ENCODE data around the gene KRT35. TPM values are rescaled to one million over a fixed set of nuclear protein-coding genes. Genes with fewer than 3 reads are reported as not detected.

Gene KRT35
- total RNA-seq, 1 donor from 2014 or later = not detected

DNA sequence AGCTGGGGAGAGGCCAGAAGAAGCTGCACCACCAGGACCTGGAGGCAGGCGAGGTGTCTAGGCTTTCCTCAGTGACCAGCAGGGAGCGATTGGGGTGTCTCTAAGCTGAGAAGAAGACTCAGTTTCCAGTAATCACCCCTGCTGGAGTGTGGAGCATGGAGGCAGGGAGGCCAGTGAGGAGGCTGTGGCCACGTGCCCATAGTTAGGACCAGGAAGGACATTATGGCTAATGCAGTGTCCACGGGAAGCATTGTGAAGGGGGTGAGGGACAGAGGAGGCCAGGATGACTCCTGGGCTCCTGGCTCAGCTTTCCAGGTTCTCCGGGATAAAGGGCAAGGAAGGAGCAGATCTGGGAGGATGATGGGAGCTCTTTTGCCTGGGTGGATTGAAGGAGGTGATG, 18.8 kb upstream of the KRT35 start:
- no peaks in the 10 kb centered on the region for H3K36me3 ChIP-seq (ENCODE audit: insufficient read depth, low read length)
- no peak overlapping the region for H3K4me3 ChIP-seq (ENCODE audit: insufficient read depth, low read depth, low read length)
- H3K4me2 ChIP-seq (ENCODE audit: low read length) = peak overlapping the region; percentile 36
- H4K20me1 ChIP-seq (ENCODE audit: insufficient read depth, low read length) = no peaks in the 10 kb centered on the region
- peak overlapping the region; percentile 36 for H2AFZ ChIP-seq (ENCODE audit: low read depth, low read length)
- Mint-ChIP-seq H3K27me3 (ENCODE audit: low read depth, unreplicated experiment) (peaks cover 17% of the 10 kb centered on the region), H3K27ac (ENCODE audit: unreplicated experiment) (peak overlapping the region; percentile 47), H3K9me3 (ENCODE audit: unreplicated experiment) (peaks cover 3% of the 10 kb centered on the region), H3K4me1 (ENCODE audit: low read depth, unreplicated experiment) (peaks cover 11% of the 10 kb centered on the region), H3K4me3 (ENCODE audit: unreplicated experiment) (no peak overlapping the region), H3K36me3 (ENCODE audit: low read depth, unreplicated experiment) (peaks cover 2% of the 10 kb centered on the region)
- no peak for FAIRE-seq
- no peaks in the 10 kb centered on the region for H3K79me2 ChIP-seq (ENCODE audit: insufficient read depth, low read length)
- no peak overlapping the region for H3K27ac ChIP-seq (ENCODE audit: low read depth, low read length)
- peaks cover 18% of the 10 kb centered on the region for H3K4me1 ChIP-seq (ENCODE audit: insufficient read depth, low read length)
- no peak for DNase-seq (ENCODE audit: low read depth)
- H3K9ac ChIP-seq (ENCODE audit: low read length) = no peak overlapping the region
- no peaks in the 10 kb centered on the region for H3K27me3 ChIP-seq (ENCODE audit: insufficient read depth, low read length)
- TF ChIP-seq CTCF (IDR thresholded peaks at IDR 0.05; ENCODE audit: insufficient read depth, low read depth, low read length) = no peak
- no peak for TF ChIP-seq EZH2 (IDR thresholded peaks at IDR 0.05; ENCODE audit: insufficient read depth, low read length)
- no peaks in the 10 kb centered on the region for H3K9me3 ChIP-seq (ENCODE audit: insufficient read depth, low read depth, low read length)

- no peak overlapping the region for H3K4me3 Mint-ChIP-seq (ENCODE audit: unreplicated experiment)
- no peak overlapping the region for H3K4me3 ChIP-seq (ENCODE audit: insufficient read depth, low read depth, low read length)
- H3K36me3 Mint-ChIP-seq (ENCODE audit: low read depth, unreplicated experiment) = peaks cover 2% of the 10 kb centered on the region
- H3K36me3 ChIP-seq (ENCODE audit: insufficient read depth, low read length) = no peaks in the 10 kb centered on the region
- H3K79me2 ChIP-seq (ENCODE audit: insufficient read depth, low read length) = no peaks in the 10 kb centered on the region
- H3K27ac ChIP-seq (ENCODE audit: low read depth, low read length) = no peak overlapping the region
- H2AFZ ChIP-seq (ENCODE audit: low read depth, low read length) = no peak overlapping the region
- peaks cover 3% of the 10 kb centered on the region for H3K9me3 Mint-ChIP-seq (ENCODE audit: unreplicated experiment)
- H3K9me3 ChIP-seq (ENCODE audit: insufficient read depth, low read depth, low read length) = no peaks in the 10 kb centered on the region
- no peaks in the 10 kb centered on the region for H3K27me3 ChIP-seq (ENCODE audit: insufficient read depth, low read length)
- no peak overlapping the region for H3K27ac Mint-ChIP-seq (ENCODE audit: unreplicated experiment)
- H3K4me1 ChIP-seq (ENCODE audit: insufficient read depth, low read length) = peaks cover 24% of the 10 kb centered on the region
- DNase-seq (ENCODE audit: low read depth) (no peak), FAIRE-seq (no peak)
- H4K20me1 ChIP-seq (ENCODE audit: insufficient read depth, low read length) = no peaks in the 10 kb centered on the region
- no peak overlapping the region for H3K4me2 ChIP-seq (ENCODE audit: low read length)
- H3K4me1 Mint-ChIP-seq (ENCODE audit: low read depth, unreplicated experiment) = peaks cover 19% of the 10 kb centered on the region
- peaks cover 15% of the 10 kb centered on the region for H3K27me3 Mint-ChIP-seq (ENCODE audit: low read depth, unreplicated experiment)
- TF ChIP-seq CTCF (IDR thresholded peaks at IDR 0.05; ENCODE audit: insufficient read depth, low read depth, low read length) = no peak
- TF ChIP-seq EZH2 (IDR thresholded peaks at IDR 0.05; ENCODE audit: insufficient read depth, low read length) = no peak
- no peak overlapping the region for H3K9ac ChIP-seq (ENCODE audit: low read length)
Measured at GRCh38 chr17:41498276-41498675, 17.3 kb upstream of the KRT35 start.

- Mint-ChIP-seq H3K9me3 (ENCODE audit: unreplicated experiment) (peaks cover 3% of the 10 kb centered on the region), H3K27ac (ENCODE audit: unreplicated experiment) (no peak overlapping the region), H3K4me1 (ENCODE audit: low read depth, unreplicated experiment) (peaks cover 20% of the 10 kb centered on the region), H3K4me3 (ENCODE audit: unreplicated experiment) (no peak overlapping the region), H3K27me3 (ENCODE audit: low read depth, unreplicated experiment) (peaks cover 5% of the 10 kb centered on the region), H3K36me3 (ENCODE audit: low read depth, unreplicated experiment) (no peaks in the 10 kb centered on the region)
- H3K27me3 ChIP-seq (ENCODE audit: insufficient read depth, low read length) = no peaks in the 10 kb centered on the region
- peak overlapping the region; percentile 3 for H3K4me2 ChIP-seq (ENCODE audit: low read length)
- H3K9me3 ChIP-seq (ENCODE audit: insufficient read depth, low read depth, low read length) = no peaks in the 10 kb centered on the region
- no peaks in the 10 kb centered on the region for H3K36me3 ChIP-seq (ENCODE audit: insufficient read depth, low read length)
- H2AFZ ChIP-seq (ENCODE audit: low read depth, low read length) = peak overlapping the region; percentile 44
- DNase-seq (ENCODE audit: low read depth) (peak; percentile 73), FAIRE-seq (peak; percentile 49)
- no peak overlapping the region for H3K4me3 ChIP-seq (ENCODE audit: insufficient read depth, low read depth, low read length)
- no peaks in the 10 kb centered on the region for H4K20me1 ChIP-seq (ENCODE audit: insufficient read depth, low read length)
- TF ChIP-seq CTCF (IDR thresholded peaks at IDR 0.05; ENCODE audit: insufficient read depth, low read depth, low read length) = peak; percentile 39
- no peak for TF ChIP-seq EZH2 (IDR thresholded peaks at IDR 0.05; ENCODE audit: insufficient read depth, low read length)
- H3K4me1 ChIP-seq (ENCODE audit: insufficient read depth, low read length) = peaks cover 30% of the 10 kb centered on the region
- no peak overlapping the region for H3K27ac ChIP-seq (ENCODE audit: low read depth, low read length)
- H3K79me2 ChIP-seq (ENCODE audit: insufficient read depth, low read length) = no peaks in the 10 kb centered on the region
- no peak overlapping the region for H3K9ac ChIP-seq (ENCODE audit: low read length)
Measured at GRCh38 chr17:41496803-41497484, 16.0 kb upstream of the KRT35 start.

Measured in astrocyte (in vitro differentiated cells and primary cell).